Measurements from ENCODE around the gene PEX13. TPM values are rescaled to one million over a fixed set of nuclear protein-coding genes. Genes with fewer than 3 reads are reported as not detected.
A peak's percentile ranks its signal among the peaks of the same experiment; 100 is the strongest.
"Not testable (repeated sequence)": the region's sequence is repeated elsewhere in the genome, so short reads cannot be mapped to it uniquely, and the experiment has no call there.

Gene PEX13, protein sequence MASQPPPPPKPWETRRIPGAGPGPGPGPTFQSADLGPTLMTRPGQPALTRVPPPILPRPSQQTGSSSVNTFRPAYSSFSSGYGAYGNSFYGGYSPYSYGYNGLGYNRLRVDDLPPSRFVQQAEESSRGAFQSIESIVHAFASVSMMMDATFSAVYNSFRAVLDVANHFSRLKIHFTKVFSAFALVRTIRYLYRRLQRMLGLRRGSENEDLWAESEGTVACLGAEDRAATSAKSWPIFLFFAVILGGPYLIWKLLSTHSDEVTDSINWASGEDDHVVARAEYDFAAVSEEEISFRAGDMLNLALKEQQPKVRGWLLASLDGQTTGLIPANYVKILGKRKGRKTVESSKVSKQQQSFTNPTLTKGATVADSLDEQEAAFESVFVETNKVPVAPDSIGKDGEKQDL
- 24.2 and 26.3 TPM in 2 replicates for total RNA-seq (2014; rRNA removed; shearing (Covaris generic))

DNA sequence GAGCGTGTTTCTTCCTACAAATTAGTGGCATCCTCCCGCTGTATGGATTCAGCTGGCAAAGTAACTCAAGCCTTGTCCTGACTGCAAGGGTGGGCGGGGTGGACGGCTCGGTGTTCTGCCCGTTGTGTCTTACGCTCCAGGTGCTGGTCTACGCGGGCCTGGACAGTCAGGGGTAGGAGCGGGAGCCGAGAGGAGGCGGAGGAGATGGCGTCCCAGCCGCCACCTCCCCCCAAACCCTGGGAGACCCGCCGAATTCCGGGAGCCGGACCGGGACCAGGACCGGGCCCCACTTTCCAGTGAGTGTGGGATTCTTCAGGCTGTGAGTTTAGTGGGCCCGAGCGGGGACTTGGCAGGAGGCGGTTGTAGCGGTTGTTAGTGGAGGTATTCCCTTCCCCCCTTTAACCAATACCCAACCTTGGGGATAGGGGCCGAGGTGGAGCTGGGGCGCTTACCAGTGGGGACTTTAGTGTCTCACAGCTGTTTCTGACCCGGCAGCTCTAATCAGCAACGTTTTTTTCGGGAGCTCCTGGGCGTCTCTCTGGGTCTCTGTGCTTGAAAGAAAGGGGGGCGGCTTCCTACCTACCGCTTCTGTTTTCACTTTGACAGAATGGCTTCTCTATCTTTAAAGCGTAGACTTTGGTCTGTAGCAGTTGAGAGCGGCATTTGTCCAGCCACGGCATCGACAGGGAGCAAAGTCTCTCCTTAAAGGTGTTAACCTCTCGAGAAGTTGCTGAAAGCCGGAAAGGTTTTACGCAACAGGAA is at the start of gene PEX13, which contains the start of gene PUS10:
Gene PEX13 (plus strand): TSS at position 165 of the 762 bp plus-strand sequence. CDS start 40 bp downstream, at position 205.
Gene PUS10 (minus strand): TSS at position 700 of the 762 bp plus-strand sequence. CDS start 6,365 bp downstream, outside the sequence.
- Histone ChIP-seq H3K27me3 (ENCODE audit: control insufficient read depth, insufficient read depth, low read length) (no peaks in the 10 kb centered on the region), H3K4me3 (ENCODE audit: insufficient read depth, low read depth, low read length) (peak within 1 kb of the TSS; percentile 60), H3K36me3 (replicated peaks; ENCODE audit: control insufficient read depth, insufficient read depth, low read length) (peaks cover 3% of the 10 kb centered on the region; the same call in 1 of the 2 replicates)
- peak; percentile 82 for DNase-seq

DNA sequence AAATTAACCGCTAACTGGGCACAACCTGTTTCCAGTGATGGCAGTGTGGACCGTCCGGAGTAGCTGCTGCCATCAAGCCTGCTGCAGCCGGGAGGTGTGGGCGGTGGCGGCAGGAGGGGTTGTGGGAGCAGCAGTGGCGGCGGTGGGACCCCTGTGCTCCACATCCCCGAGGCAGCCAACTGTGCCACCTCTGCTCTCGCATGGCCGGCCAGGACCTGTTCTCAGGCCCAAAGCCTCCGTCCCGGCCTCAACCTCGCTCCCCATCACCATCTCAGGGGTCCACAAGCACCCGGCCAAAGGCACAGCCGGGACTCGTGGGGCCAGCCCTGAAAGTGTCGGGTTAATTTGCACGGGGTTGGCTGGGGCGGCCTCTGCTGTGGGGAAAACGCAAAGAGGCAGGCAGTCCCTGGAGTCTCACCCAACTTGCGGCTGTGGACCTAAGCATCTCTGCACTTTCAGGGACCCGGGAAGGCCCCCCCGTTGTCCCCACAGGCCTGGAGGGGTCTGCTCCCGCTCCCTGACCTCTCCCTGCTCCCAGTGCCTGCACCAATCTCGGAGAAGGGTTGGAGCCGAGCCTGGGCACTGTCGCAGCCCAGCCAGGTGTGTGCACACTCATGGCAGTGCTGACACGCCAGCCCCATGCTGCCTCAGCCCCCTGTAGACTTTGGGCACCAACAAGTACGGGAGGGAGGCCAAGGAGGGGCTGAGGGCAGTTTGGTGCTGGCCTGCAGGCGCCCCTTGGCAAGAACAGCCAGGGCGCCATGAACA is 44.4 kb upstream of the PEX13 start:
- H3K4me3 ChIP-seq (ENCODE audit: insufficient read depth, low read depth, low read length): no peak overlapping the region
- DNase-seq: peak; percentile 35
- H3K36me3 ChIP-seq (replicated peaks; ENCODE audit: control insufficient read depth, insufficient read depth, low read length): no peaks in the 10 kb centered on the region
- no peaks in the 10 kb centered on the region for H3K27me3 ChIP-seq (ENCODE audit: control insufficient read depth, insufficient read depth, low read length)

DNA sequence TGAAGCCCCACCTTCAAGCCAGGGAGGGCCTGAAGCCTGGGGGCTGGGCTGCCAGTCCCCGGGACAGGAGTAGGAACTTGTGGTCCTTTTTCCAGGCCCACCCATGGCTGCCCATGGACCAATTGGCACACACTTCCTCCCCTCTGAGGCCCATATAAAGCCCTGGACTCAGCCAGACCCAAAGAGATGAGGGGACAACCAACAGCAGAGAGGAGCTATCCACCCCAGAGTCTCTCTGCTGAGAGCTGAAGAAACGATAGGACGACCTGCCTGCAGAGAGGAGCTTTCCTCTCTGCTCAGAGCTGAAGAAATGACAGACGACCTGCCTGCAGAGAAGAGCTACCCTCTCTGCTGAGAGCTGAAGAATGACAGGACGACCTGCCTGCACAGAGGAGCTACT is 43.8 kb upstream of the PEX13 start:
- Histone ChIP-seq H3K4me3 (ENCODE audit: insufficient read depth, low read depth, low read length) (no peak overlapping the region), H3K27me3 (ENCODE audit: control insufficient read depth, insufficient read depth, low read length) (no peaks in the 10 kb centered on the region), H3K36me3 (replicated peaks; ENCODE audit: control insufficient read depth, insufficient read depth, low read length) (no peaks in the 10 kb centered on the region)
- DNase-seq: peak; percentile 13

DNA sequence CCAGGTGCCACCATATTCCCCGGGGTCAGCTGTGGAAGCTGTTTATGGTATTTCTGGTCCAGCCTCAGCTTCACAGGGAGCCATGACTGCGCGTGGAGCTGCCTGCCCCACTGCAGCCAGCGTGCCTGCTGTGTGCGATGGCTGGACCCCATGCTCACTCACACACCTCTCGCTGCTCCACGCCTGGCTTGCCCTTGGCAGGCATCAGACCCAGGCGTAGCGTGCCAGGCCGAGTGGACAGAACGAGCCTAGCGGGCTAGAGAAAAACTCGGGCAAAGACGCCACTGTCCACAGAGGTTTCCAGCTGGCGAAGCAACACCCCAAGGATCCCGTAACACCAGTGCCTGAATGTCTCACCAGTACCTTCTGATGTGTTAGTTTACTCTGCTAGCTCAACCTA is 42.9 kb upstream of the PEX13 start:
- Histone ChIP-seq H3K27me3 (ENCODE audit: control insufficient read depth, insufficient read depth, low read length) (no peaks in the 10 kb centered on the region), H3K4me3 (ENCODE audit: insufficient read depth, low read depth, low read length) (no peak overlapping the region), H3K36me3 (replicated peaks; ENCODE audit: control insufficient read depth, insufficient read depth, low read length) (no peaks in the 10 kb centered on the region)
- DNase-seq: no peak

DNA sequence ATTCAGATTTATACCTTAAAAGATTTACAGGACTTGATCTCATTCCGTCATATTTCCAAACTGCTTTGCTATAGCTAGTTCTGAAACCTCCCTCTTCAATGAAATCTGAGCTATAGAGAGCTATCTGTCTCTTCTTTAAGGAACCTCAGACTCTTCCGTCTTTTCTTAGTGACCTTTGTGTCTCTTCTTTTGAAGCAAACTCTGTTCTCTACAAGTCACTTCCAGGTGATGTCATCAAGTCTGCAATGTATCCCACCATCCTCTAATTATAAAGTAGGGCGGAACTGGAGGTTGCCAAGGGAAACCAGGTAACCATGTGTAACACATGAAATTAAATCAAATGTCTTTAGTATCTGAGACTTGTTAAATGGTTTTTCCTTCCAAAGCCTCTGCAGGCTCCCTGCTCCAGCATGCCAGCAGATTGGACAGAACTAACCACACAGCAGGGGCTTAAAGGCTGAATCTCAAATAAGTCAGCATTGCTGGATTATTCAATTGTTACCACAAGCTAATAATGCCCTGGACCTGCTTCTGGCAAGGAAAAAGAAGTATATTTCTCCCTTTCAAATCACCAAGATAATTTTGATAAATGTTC is 41.2 kb upstream of the PEX13 start:
- no peaks in the 10 kb centered on the region for H3K36me3 ChIP-seq (replicated peaks; ENCODE audit: control insufficient read depth, insufficient read depth, low read length)
- H3K4me3 ChIP-seq (ENCODE audit: insufficient read depth, low read depth, low read length): no peak overlapping the region

DNA sequence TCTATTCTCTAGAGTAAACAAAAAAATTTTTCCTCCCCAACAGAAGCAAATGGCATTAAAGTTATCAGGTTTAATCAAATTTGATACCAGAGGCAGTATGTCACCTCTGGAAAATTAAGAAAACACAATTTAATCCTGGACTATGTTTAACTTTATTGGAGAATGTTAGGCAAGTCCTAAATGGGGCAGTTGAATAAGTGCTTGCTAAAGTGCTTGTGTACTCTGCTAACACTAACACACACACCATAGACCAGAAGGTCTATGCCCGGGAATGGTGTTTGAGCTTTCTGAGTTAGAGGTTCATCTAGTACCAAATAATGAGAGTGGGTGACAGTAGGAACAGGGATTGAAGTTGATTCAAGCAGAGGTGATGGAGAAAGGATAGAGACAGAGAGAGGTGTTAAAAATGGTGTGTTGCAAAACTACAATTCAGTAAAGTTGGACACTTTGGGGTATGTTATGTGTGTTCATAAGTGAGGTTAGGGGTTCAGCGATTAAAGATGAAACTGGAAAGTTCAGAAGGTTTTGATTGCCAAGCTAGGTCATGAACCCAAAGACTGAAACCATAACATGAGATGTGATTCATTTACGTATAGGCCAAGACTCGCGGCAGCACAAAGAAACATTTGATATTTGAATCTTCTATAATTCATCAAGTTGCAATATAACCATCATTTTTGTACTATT is 40.5 kb upstream of the PEX13 start:
- no peak overlapping the region for H3K4me3 ChIP-seq (ENCODE audit: insufficient read depth, low read depth, low read length)
- H3K36me3 ChIP-seq (replicated peaks; ENCODE audit: control insufficient read depth, insufficient read depth, low read length): no peaks in the 10 kb centered on the region
- no peak for DNase-seq
- no peaks in the 10 kb centered on the region for H3K27me3 ChIP-seq (ENCODE audit: control insufficient read depth, insufficient read depth, low read length)

More for the DNA sequence above, 41.2 kb upstream of the PEX13 start:
- no peak for DNase-seq
- no peaks in the 10 kb centered on the region for H3K27me3 ChIP-seq (ENCODE audit: control insufficient read depth, insufficient read depth, low read length)

DNA sequence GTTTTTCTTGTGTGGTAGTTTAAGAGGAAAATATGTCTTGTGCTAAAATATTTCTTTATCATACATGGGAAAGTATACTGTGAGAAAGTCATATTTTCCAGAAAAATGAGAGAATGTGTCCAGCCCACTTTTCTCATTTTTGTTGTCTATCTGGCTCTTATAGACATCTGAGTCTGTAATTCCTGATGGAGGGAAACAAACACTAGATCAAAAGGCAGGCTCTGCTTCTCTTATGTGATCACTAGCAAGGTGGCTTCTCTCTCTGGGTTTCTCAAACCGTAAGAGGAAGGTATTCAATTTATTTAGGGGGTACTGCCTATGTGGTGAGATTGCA is 40.0 kb upstream of the PEX13 start:
- H3K27me3 ChIP-seq (ENCODE audit: control insufficient read depth, insufficient read depth, low read length): no peaks in the 10 kb centered on the region
- DNase-seq: no peak

DNA sequence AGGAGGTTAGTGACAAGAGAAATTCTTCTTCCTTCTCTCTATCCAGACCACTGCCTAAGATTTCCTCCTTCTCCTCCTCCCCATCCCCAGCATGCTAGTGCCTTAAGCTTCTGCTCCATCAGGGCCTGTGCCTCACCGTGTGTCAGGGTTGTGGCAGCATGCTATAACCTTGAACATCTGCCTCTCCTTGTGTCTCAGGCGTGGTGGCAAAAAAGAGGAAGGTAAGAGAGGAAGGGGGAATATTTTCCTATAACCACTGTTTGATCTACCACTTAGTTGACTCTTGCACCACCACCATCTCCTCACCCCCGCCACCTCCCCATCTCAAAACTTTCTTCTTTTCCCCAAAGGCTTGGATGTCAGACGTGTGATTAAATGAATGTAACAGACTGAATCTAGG is 38.3 kb upstream of the PEX13 start:
- DNase-seq: no peak
- H3K36me3 ChIP-seq (replicated peaks; ENCODE audit: control insufficient read depth, insufficient read depth, low read length): no peaks in the 10 kb centered on the region
- no peak overlapping the region for H3K4me3 ChIP-seq (ENCODE audit: insufficient read depth, low read depth, low read length)
- no peaks in the 10 kb centered on the region for H3K27me3 ChIP-seq (ENCODE audit: control insufficient read depth, insufficient read depth, low read length)

More for the DNA sequence above, 40.0 kb upstream of the PEX13 start:
- no peak overlapping the region for H3K4me3 ChIP-seq (ENCODE audit: insufficient read depth, low read depth, low read length)
- H3K36me3 ChIP-seq (replicated peaks; ENCODE audit: control insufficient read depth, insufficient read depth, low read length): no peaks in the 10 kb centered on the region

DNA sequence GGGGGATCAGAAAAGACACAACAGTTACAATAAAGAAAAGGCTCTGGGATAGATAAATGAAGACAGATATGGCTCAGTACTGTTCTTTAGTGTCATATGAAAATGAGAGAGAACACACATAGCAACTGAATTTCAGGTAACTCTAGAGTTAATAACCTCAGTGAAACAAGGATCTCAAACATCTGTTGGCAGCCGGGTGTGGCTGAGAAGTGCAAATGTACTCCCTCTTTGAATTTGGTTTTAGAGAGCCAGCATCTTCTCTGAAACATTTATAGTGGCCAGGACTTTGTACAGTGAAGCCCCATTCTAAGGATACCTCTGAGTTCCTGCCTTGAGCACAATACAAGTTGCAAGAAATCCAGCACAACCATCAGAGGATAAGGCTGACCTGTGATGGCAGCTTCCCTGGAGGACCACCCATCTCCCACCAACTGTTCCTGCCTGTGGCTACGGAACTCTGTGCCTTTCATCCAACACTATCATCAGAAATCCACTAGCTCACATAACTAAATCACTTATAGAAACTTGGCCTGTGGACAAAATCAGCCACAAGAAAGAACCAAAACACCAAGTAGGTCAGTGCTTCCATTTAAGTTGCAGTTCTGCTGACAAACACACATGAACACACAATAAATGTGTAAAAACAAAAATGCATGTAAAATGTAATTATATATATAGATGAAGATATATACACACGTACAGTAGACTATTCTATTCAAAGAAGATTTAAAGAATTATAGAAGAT is 37.3 kb upstream of the PEX13 start:
- DNase-seq: no peak
- no peak overlapping the region for H3K4me3 ChIP-seq (ENCODE audit: insufficient read depth, low read depth, low read length)
- no peaks in the 10 kb centered on the region for H3K27me3 ChIP-seq (ENCODE audit: control insufficient read depth, insufficient read depth, low read length)
- no peaks in the 10 kb centered on the region for H3K36me3 ChIP-seq (replicated peaks; ENCODE audit: control insufficient read depth, insufficient read depth, low read length)

DNA sequence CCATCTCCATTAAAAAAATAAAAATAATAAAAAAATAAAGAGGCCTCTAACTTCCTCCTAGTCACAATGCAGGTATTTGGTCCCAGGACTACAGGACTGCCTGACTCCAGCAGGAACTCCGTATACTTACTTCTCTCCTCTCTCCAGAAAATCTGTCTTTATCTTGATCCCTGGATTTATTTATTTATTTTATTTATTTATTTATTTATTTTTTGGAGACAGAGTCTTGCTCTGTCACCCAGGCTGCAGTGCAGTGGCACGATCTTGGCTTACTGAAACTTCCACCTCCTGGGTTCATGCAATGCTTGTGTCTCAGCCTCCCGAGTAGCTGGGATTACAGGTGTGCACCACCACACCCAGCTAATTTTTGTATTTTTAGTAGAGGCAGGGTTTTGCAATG is 35.5 kb upstream of the PEX13 start:
- not testable (repeated sequence) for DNase-seq; H3K36me3 ChIP-seq (replicated peaks; ENCODE audit: control insufficient read depth, insufficient read depth, low read length); H3K27me3 ChIP-seq (ENCODE audit: control insufficient read depth, insufficient read depth, low read length); H3K4me3 ChIP-seq (ENCODE audit: insufficient read depth, low read depth, low read length)

DNA sequence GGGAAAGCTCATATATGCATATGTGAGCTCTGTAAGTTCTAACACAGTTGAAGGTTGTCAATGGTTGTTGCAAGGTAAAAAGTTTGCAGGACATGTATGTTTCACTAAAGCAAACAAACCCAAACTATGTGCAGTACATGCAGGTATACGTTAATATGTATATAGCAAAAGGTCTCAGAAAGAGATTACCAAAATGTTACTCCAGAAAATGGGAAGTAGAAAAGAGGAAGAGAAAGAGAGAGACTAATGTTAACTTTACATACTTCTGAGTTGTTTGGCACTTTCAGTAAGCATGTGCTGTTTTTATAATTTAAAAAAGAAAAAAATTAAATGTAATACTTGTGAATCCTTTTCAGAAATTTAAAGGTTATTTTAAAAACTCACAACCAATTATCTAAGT is 32.8 kb upstream of the PEX13 start:
- no peak for DNase-seq
- Histone ChIP-seq H3K27me3 (ENCODE audit: control insufficient read depth, insufficient read depth, low read length) (no peaks in the 10 kb centered on the region), H3K4me3 (ENCODE audit: insufficient read depth, low read depth, low read length) (no peak overlapping the region), H3K36me3 (replicated peaks; ENCODE audit: control insufficient read depth, insufficient read depth, low read length) (no peaks in the 10 kb centered on the region)

DNA sequence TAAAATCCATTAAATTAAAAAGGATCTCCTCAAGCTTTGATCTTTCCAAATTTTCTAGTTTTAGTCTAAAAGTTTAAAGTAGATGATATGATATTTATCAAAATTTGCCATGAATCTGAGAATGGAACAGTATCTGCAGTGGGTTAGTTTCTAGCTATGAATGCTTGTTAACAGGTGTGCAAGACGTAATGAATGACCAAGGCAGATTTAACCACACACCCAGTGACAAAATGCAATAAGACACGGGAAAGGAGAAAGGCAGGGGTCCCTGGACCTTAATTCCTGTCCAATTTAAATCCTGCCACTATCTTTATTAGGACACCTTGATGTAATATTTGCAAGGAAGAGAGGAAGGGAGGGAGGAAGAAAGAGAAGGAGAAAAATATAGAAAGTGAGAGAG is 30.5 kb upstream of the PEX13 start:
- Histone ChIP-seq H3K4me3 (ENCODE audit: insufficient read depth, low read depth, low read length) (no peak overlapping the region), H3K27me3 (ENCODE audit: control insufficient read depth, insufficient read depth, low read length) (no peaks in the 10 kb centered on the region), H3K36me3 (replicated peaks; ENCODE audit: control insufficient read depth, insufficient read depth, low read length) (no peaks in the 10 kb centered on the region)
- DNase-seq: no peak

DNA sequence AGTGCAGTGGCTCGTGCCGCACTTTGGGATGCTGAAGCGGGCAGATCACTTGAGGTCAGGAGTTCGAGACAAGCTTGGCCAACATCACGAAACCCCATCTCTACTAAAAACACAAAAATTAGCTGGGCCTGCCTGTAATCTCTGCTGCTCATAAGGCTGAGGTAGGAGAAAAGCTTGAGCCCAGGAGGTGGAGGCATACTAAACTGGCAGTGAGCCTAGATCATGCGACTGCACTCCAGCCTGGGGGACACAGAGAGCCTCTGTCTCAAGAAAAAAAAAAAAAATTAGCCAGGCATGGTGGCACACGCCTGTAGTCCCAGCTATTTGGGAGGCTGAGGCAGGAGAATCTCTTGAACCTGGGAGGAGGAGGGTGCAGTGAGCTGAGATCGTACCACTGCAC is 29.9 kb upstream of the PEX13 start:
- H3K36me3 ChIP-seq (replicated peaks; ENCODE audit: control insufficient read depth, insufficient read depth, low read length); H3K27me3 ChIP-seq (ENCODE audit: control insufficient read depth, insufficient read depth, low read length); DNase-seq; H3K4me3 ChIP-seq (ENCODE audit: insufficient read depth, low read depth, low read length): not testable (repeated sequence)
